Measurements from ENCODE around the gene SLC25A34.

GRCh38 chr1:15735304-15736037 is 587 bp upstream of the SLC25A34 start:
- TF ChIP-seq CTCF (conservative IDR thresholded peaks at IDR 0.05; ENCODE audit: low read length) (no peak), EZH2phosphoT487 (IDR thresholded peaks at IDR 0.05; ENCODE audit: borderline replicate concordance) (no peak)
